K562 (cell line): ENCODE data around the gene IFFO2. TPM values are rescaled to one million over a fixed set of nuclear protein-coding genes. Genes with fewer than 3 reads are reported as not detected.
A peak's percentile ranks its signal among the peaks of the same experiment; 100 is the strongest.

Experiments used
- ATAC-seq: fragments of 200-7000 bp; cut with Tn5 transposase; 3 replicates; pipeline ENCODE4 v1.9.1; 2020; ENCODE audit warnings: moderate library complexity
- BruUV-seq: library from RNA; stranded (reverse); fragments of 400-500 nt; replicated peaks from 2 replicates; lab custom pipeline; 2021; lab: Mats Ljungman, UMichigan
- CTCF ChIA-PET: fragments of 300-600 bp; formaldehyde crosslinking; extraction: SDS; loops from one replicate; lab custom pipeline; 2021; ENCODE audit warnings: low intra/inter-chr PET ratio; lab: Yijun Ruan, JAX
- POLR2A ChIA-PET: fragments of 300-600, 350-650 bp; sonication (Branson Sonifier 250); formaldehyde crosslinking; extraction: SDS; loops from one replicate; lab custom pipeline; 2021; ENCODE audit warnings: antibody characterized with exemption, inconsistent platforms; lab: Yijun Ruan, JAX
- DNase-seq, 4 experiments: peaks; one replicate each; pipeline versions ENCODE4 v3.0.0 to v3.0.0-alpha.2; 2011 to 2018; ENCODE audit warnings: low spot score in 3 of 4, mixed read lengths in 3 of 4; ENCODE audit errors: extremely low read depth in 1 of 4
- FAIRE-seq: peaks from 2 replicates; lab custom pipeline; 2011; peaks lifted over from hg19 to GRCh38; lab: Jason Lieb, UNC
- H2AFZ ChIP-seq: 2 replicates; pipeline ENCODE4 v1.6.0; 2011; ENCODE audit warnings: low read depth, low read length, control low read depth, inconsistent platforms
- H3K27ac ChIP-seq: fragments of 200-600 bp; 3 replicates; pipeline ENCODE4 v1.8.0; 2011; ENCODE audit warnings: low read depth, mild to moderate bottlenecking, control low read depth, inconsistent platforms, low read length, moderate library complexity, mixed read lengths; ENCODE audit errors: extremely low read depth
- H3K27me3 ChIP-seq, 2 experiments: fragments of 300-600 bp in 1 of 2; 2 replicates in 1 of 2; 3 replicates in 1 of 2; pipeline versions ENCODE4 v1.6.0 to v1.8.0; 2011; ENCODE audit warnings: inconsistent platforms in 2 of 2, low read length in 2 of 2, mild to moderate bottlenecking in 1 of 2, mixed read lengths in 1 of 2, moderate library complexity in 1 of 2; ENCODE audit not compliant: control insufficient read depth in 2 of 2, insufficient read depth in 2 of 2
- H3K36me3 ChIP-seq: fragments of 300-600 bp; 3 replicates; pipeline ENCODE4 v1.8.0; 2011; ENCODE audit warnings: mild to moderate bottlenecking, low read length, inconsistent platforms; ENCODE audit not compliant: control insufficient read depth, insufficient read depth
- H3K4me1 ChIP-seq, 2 experiments: fragments of 200-600 bp in 1 of 2; replicated peaks in 1 of 2; 2 replicates in 1 of 2; 3 replicates in 1 of 2; pipeline versions ENCODE4 v1.5.1 to v1.8.0; 2011; ENCODE audit warnings: inconsistent platforms in 2 of 2, low read length in 2 of 2, mild to moderate bottlenecking in 1 of 2, mixed read lengths in 1 of 2, moderate library complexity in 1 of 2; ENCODE audit not compliant: control insufficient read depth in 2 of 2, insufficient read depth in 2 of 2
- H3K4me2 ChIP-seq: 2 replicates; pipeline ENCODE4 v1.6.1; 2011; ENCODE audit warnings: low read length, control low read depth, inconsistent platforms, mixed read lengths; ENCODE audit not compliant: insufficient read depth
- H3K4me3 ChIP-seq: fragments of 200-600 bp; sonication (generic), shearing (Covaris generic); 2 replicates; pipeline ENCODE4 v1.5.1; 2016; ENCODE audit warnings: control low read depth, inconsistent platforms
- H3K79me2 ChIP-seq: fragments of 200-600 bp; 3 replicates; pipeline ENCODE4 v1.8.0; 2011; ENCODE audit warnings: low read length, inconsistent platforms; ENCODE audit not compliant: control insufficient read depth, insufficient read depth
- H3K9ac ChIP-seq, 2 experiments: 2 replicates each; pipeline versions ENCODE4 v1.6.0 to v1.6.1; 2011; ENCODE audit warnings: low read depth in 2 of 2, low read length in 2 of 2, control low read depth in 1 of 2, inconsistent platforms in 1 of 2, mild to moderate bottlenecking in 1 of 2, mixed read lengths in 1 of 2; ENCODE audit not compliant: insufficient read depth in 1 of 2
- H3K9me1 ChIP-seq: one replicate; pipeline ENCODE4 v1.6.0; 2011; ENCODE audit warnings: inconsistent platforms, mild to moderate bottlenecking, low read length, moderate library complexity; ENCODE audit not compliant: control insufficient read depth, insufficient read depth
- H3K9me3 ChIP-seq: replicated peaks from 2 replicates; pipeline ENCODE4 v1.5.1; 2011; ENCODE audit warnings: low read depth, low read length, inconsistent platforms; ENCODE audit not compliant: control insufficient read depth, insufficient read depth
- H4K20me1 ChIP-seq: replicated peaks from 2 replicates; pipeline ENCODE4 v1.6.1; 2011; ENCODE audit warnings: low read length, inconsistent platforms, mixed read lengths; ENCODE audit not compliant: control insufficient read depth, insufficient read depth
- ADNP ChIP-seq: fragments of 200-800 bp; sonication (Bioruptor generic); IDR thresholded peaks from 2 replicates; pipeline ENCODE4 v1.6.1; 2016; ENCODE audit warnings: missing genetic modification characterization, missing compliant biosample characterization
- ARID2 ChIP-seq: fragments of 450-650 bp; IDR thresholded peaks from 2 replicates; pipeline ENCODE4 v1.6.1; 2017; ENCODE audit warnings: antibody characterized with exemption, mild to moderate bottlenecking
- BCOR ChIP-seq: fragments of 450-650 bp; IDR thresholded peaks from 2 replicates; pipeline ENCODE4 v1.6.1; 2016
- ERF ChIP-seq: fragments of 450-650 bp; formaldehyde crosslinking; IDR thresholded peaks from 2 replicates; pipeline ENCODE4 v1.4.0; 2020; ENCODE audit warnings: mild to moderate bottlenecking, mixed read lengths
- GTF2E2 ChIP-seq: fragments of 200-800 bp; sonication (Bioruptor generic); IDR thresholded peaks from 2 replicates; pipeline ENCODE4 v1.6.1; 2016; ENCODE audit warnings: missing genetic modification characterization, missing compliant biosample characterization
- HES1 ChIP-seq: fragments of 450-650 bp; IDR thresholded peaks from 2 replicates; pipeline ENCODE4 v1.6.1; 2016; ENCODE audit warnings: low read depth, mild to moderate bottlenecking, moderate library complexity
- HMG20B ChIP-seq: fragments of 250-450 bp; sonication (Bioruptor Pico); IDR thresholded peaks from 2 replicates; pipeline ENCODE4 v1.5.0; 2021; ENCODE audit warnings: mild to moderate bottlenecking
- KDM2B ChIP-seq: fragments of 250-450 bp; sonication (Bioruptor Pico); IDR thresholded peaks from 2 replicates; pipeline ENCODE4 v1.8.0; 2021; ENCODE audit warnings: mild to moderate bottlenecking, moderate library complexity
- KLF16 ChIP-seq: IDR thresholded peaks from 2 replicates; pipeline ENCODE4 v1.6.1; 2016; ENCODE audit warnings: antibody characterized with exemption
- PML ChIP-seq: IDR thresholded peaks from 2 replicates; pipeline ENCODE4 v1.6.1; 2012; ENCODE audit warnings: low read length, inconsistent platforms
- RBM25 ChIP-seq: fragments of 200-400 bp; formaldehyde crosslinking; IDR thresholded peaks from 2 replicates; pipeline ENCODE4 v1.6.1; 2018; ENCODE audit warnings: low read length, low read depth, moderate library complexity; ENCODE audit not compliant: severe bottlenecking
- RCOR1 ChIP-seq, 2 experiments: IDR thresholded peaks; 2 replicates each; pipeline ENCODE4 v1.6.1; 2012; ENCODE audit warnings: low read depth in 2 of 2, low read length in 2 of 2, borderline replicate concordance in 1 of 2, improper control_type of control experiment in 1 of 2
- SMAD4 ChIP-seq: fragments of 250-450 bp; sonication (Bioruptor Pico); conservative IDR thresholded peaks from 2 replicates; pipeline ENCODE4 v1.8.0; 2021; ENCODE audit warnings: inconsistent platforms, mild to moderate bottlenecking, moderate library complexity
- SP2 ChIP-seq: IDR thresholded peaks from 2 replicates; pipeline ENCODE4 v1.6.1; 2011; ENCODE audit warnings: mild to moderate bottlenecking, low read depth, low read length, moderate library complexity; ENCODE audit not compliant: poor library complexity, severe bottlenecking; ENCODE audit errors: extremely low read depth
- TEAD2 ChIP-seq: fragments of 450-650 bp; IDR thresholded peaks from 2 replicates; pipeline ENCODE4 v1.6.1; 2016; ENCODE audit warnings: missing genetic modification characterization, control low read depth, missing compliant biosample characterization
- XRCC3 ChIP-seq: fragments of 450-650 bp; IDR thresholded peaks from 2 replicates; pipeline ENCODE4 v1.6.1; 2017; ENCODE audit warnings: mild to moderate bottlenecking, moderate library complexity
- ZNF79 ChIP-seq: fragments of 250-450 bp; sonication (Bioruptor Pico); IDR thresholded peaks from 2 replicates; pipeline ENCODE4 v1.4.0; 2020; ENCODE audit warnings: low read depth, mild to moderate bottlenecking, moderate library complexity
- whole genome bisulfite sequencing: fragments of 100-300 bp; shearing (Covaris generic); methylation state at CpG from one replicate; pipeline ENCODE4 v1.1.6; 2016; ENCODE audit warnings: low coverage, mixed read lengths; ENCODE audit not compliant: insufficient coverage; ENCODE audit errors: missing lambda C conversion rate; 5-methylcytosine and 5-hydroxymethylcytosine counted together
- in situ Hi-C: fragments of 300-500 bp; cut with MboI; formaldehyde crosslinking; loops from 4 replicates; pipeline ENCODE4 v1.15.0; 2018; ENCODE audit warnings: inconsistent platforms, mixed read lengths
- intact Hi-C: fragments of 100-400 bp; cut with micrococcal nuclease; formaldehyde crosslinking; loops from 2 replicates; pipeline ENCODE4 v1.14.2; 2022
- polyA plus RNA-seq, 8 experiments: library from polyadenylated mRNA; depleted of rRNA in 4 of 8; stranded (reverse) in 5 of 8; unstranded in 3 of 8; fragments of >200 nt; fragmentation: Nextera tagmentation in 2 of 8; fragmentation: Illumina TruSeq in 1 of 8; extraction: Ambion mirVana in 2 of 8; extraction: Trizol in 1 of 8; gene quantifications; 2 replicates each; pipeline versions ENCODE4 v1.2.1 to v1.2.3, GENCODE V29; 2011 to 2014; ENCODE audit warnings: inconsistent platforms in 1 of 8, missing spikeins in 1 of 8
- total RNA-seq, 7 experiments: library from RNA; depleted of rRNA in 6 of 7; stranded (reverse); fragments of >200 nt in 6 of 7; fragmentation: Illumina TruSeq in 2 of 7; extraction: Trizol in 2 of 7; gene quantifications; 2 replicates each; pipeline versions ENCODE4 v1.2.1 to v1.2.3, GENCODE V29; 2011 to 2021; ENCODE audit warnings: low replicate concordance in 1 of 7

IFFO2 gene
- total and polyA plus RNA-seq, 9 of the 15 experiments (the other 6 are each of a cell fraction or from before 2014, with no cell fraction given), result 0.15 to 1.0 (median 0.44) TPM; not detected in 2

- TF ChIP-seq SP2, result no peak
Observed at GRCh38 chr1:18937539-18937938, 18.9 kb downstream of the IFFO2 start (continued).

- BruUV-seq, result no TSS peak
- Histone ChIP-seq H2AFZ (no peak overlapping the region), H3K79me2 (no peaks in the 10 kb centered on the region), H3K36me3 (no peaks in the 10 kb centered on the region), H4K20me1 (no peaks in the 10 kb centered on the region; the same call in 1 of the 2 replicates), H3K4me3 (no peak overlapping the region), H3K4me2 (no peak overlapping the region), H3K4me1 (peaks cover 0 to 11% of the 10 kb centered on the region in 2 experiments; a peak in 1 of 5 replicates), H3K9ac (no peak overlapping the region)
- WGBS, result 9% methylated on average over 11 of the region's 11 CpGs
- CTCF ChIA-PET, result no interaction called here
- in situ Hi-C loops (no loop called here), intact Hi-C loops (no loop called here)
- FAIRE-seq, result no peak
- ATAC-seq, result no peak
- DNase-seq, result no peak
- POLR2A ChIA-PET, result no interaction called here
- TF ChIP-seq ZNF79 (CRISPR knock-in tag), result no peak
- TF ChIP-seq HES1, result no peak
- TF ChIP-seq HMG20B (CRISPR knock-in tag), result no peak
- TF ChIP-seq SMAD4 (CRISPR knock-in tag), result no peak
- no peak for TF ChIP-seq PML
- TF ChIP-seq ARID2, result no peak
- no peak for TF ChIP-seq ERF (CRISPR knock-in tag)
- TF ChIP-seq BCOR, result 0 out of 2 replicates have a peak, but pooled peaks have one; percentile 25
- no peak for TF ChIP-seq KLF16
- no peak for TF ChIP-seq GTF2E2 (tag)
- no peak for TF ChIP-seq XRCC3
- TF ChIP-seq RBM25, result peak; percentile 51
- no peak for TF ChIP-seq ADNP (tag)
- TF ChIP-seq TEAD2 (tag), result no peak
- no peak for TF ChIP-seq KDM2B
- TF ChIP-seq RCOR1 (IDR thresholded peaks at IDR 0.05; ENCODE audit: borderline replicate concordance in 1 of 2, low read depth in 2 of 2, low read length in 2 of 2), result 0 out of 4 replicates have a peak, but pooled peaks of 1 of the 2 experiments have one; percentile 5
- TF ChIP-seq, all 486 proteins: peak for 3
- Histone ChIP-seq H3K9me3 (no peaks in the 10 kb centered on the region), H3K27me3 (peaks cover 12 to 62% of the 10 kb centered on the region in 2 experiments; a peak in 4 of 5 replicates), H3K9me1 (no peaks in the 10 kb centered on the region), H3K27ac (no peak overlapping the region)
Observed at GRCh38 chr1:18936814-18937481, 19.5 kb downstream of the IFFO2 start.
